NCI-H446 (cell line): ENCODE data around the gene TPCN1.
A peak's percentile ranks its signal among the peaks of the same experiment; 100 is the strongest.

Experiments used
- DNase-seq, 2 experiments: peaks; one replicate each; lab custom pipeline; 2025; lab: John Stamatoyannopoulos, UW

The TPCN1 gene

GRCh38 chr12:113242026-113242418 lies 20.8 kb downstream of the TPCN1 start:
- DNase-seq: no peak

GRCh38 chr12:113242560-113242959 lies 21.3 kb downstream of the TPCN1 start:
- DNase-seq: no peak

- DNase-seq: peak; percentile 78 to 89
Observed at GRCh38 chr12:113244047-113244460, 22.8 kb downstream of the TPCN1 start.

GRCh38 chr12:113244478-113244958 lies 23.3 kb downstream of the TPCN1 start:
- DNase-seq: peak in 1 of 2 experiments; percentile 29

GRCh38 chr12:113245695-113246477 lies 24.6 kb downstream of the TPCN1 start:
- DNase-seq: peak; percentile 29 to 80

GRCh38 chr12:113246478-113247122 lies 25.3 kb downstream of the TPCN1 start:
- no peak for DNase-seq

GRCh38 chr12:113247123-113248050 lies 26.1 kb downstream of the TPCN1 start:
- DNase-seq: no peak

GRCh38 chr12:113248051-113248825 lies 27.0 kb downstream of the TPCN1 start:
- no peak for DNase-seq

- DNase-seq: no peak
Observed at GRCh38 chr12:113248842-113249435, 27.7 kb downstream of the TPCN1 start.

GRCh38 chr12:113249546-113249945 lies 28.3 kb downstream of the TPCN1 start:
- DNase-seq: no peak

- DNase-seq: no peak
Observed at GRCh38 chr12:113250045-113250444, 28.8 kb downstream of the TPCN1 start.

GRCh38 chr12:113251404-113252070 lies 30.3 kb downstream of the TPCN1 start:
- DNase-seq: no peak

- DNase-seq: no peak
Observed at GRCh38 chr12:113252494-113252893, 31.2 kb downstream of the TPCN1 start.

GRCh38 chr12:113253532-113254285 lies 32.4 kb downstream of the TPCN1 start:
- no peak for DNase-seq

GRCh38 chr12:113254298-113254697 lies 33.0 kb downstream of the TPCN1 start:
- no peak for DNase-seq

GRCh38 chr12:113257564-113257963 lies 36.3 kb downstream of the TPCN1 start:
- no peak for DNase-seq

- peak; percentile 41 to 82 for DNase-seq
Observed at GRCh38 chr12:113260127-113260526, 38.9 kb downstream of the TPCN1 start.

- DNase-seq: no peak
Observed at GRCh38 chr12:113260636-113261300, 39.5 kb downstream of the TPCN1 start.

- DNase-seq: no peak
Observed at GRCh38 chr12:113261847-113262470, 40.7 kb downstream of the TPCN1 start.
